GM12892 (cell line): ENCODE measurements around the gene R3HDM4.

Source experiments
- POLR2A ChIP-seq: IDR thresholded peaks from 2 replicates; pipeline ENCODE4 v1.6.1; 2011; ENCODE audit warnings: low read depth, low read length, control low read depth
- POLR2AphosphoS5 ChIP-seq: IDR thresholded peaks from 2 replicates; pipeline ENCODE4 v1.6.1; 2011; ENCODE audit warnings: low read depth, low read length, control low read depth

GRCh38 chr19:887599-887998, 25.4 kb downstream of the R3HDM4 start:
- TF ChIP-seq POLR2A (no peak), POLR2AphosphoS5 (no peak)
